HK-2 (cell line): ENCODE results near the gene SIAH1.
A peak's percentile ranks its signal among the peaks of the same experiment; 100 is the strongest.
"Not testable (repeated sequence)": the region's sequence is repeated elsewhere in the genome, so short reads cannot be mapped to it uniquely, and the experiment has no call there.

Experiments used
- DNase-seq: peaks from one replicate; pipeline ENCODE4 v3.0.0-alpha.2; 2018; ENCODE audit not compliant: unreplicated experiment

Gene SIAH1

GRCh38 chr16:48393485-48394354 is 8.5 kb upstream of the SIAH1 start:
- DNase-seq, result no peak

GRCh38 chr16:48392407-48392806 is 7.2 kb upstream of the SIAH1 start:
- no peak for DNase-seq

- no peak for DNase-seq
Observed at GRCh38 chr16:48386559-48387312, 1.5 kb upstream of the SIAH1 start.

GRCh38 chr16:48384520-48385252 is 527 bp downstream of the SIAH1 start:
- DNase-seq, result peak; percentile 52

- DNase-seq, result peak; percentile 24
Observed at GRCh38 chr16:48383877-48384519, 1.2 kb downstream of the SIAH1 start.

GRCh38 chr16:48383009-48383876 is 2.0 kb downstream of the SIAH1 start:
- DNase-seq, result no peak

- DNase-seq, result no peak
Observed at GRCh38 chr16:48382131-48382530, 3.1 kb downstream of the SIAH1 start.

- DNase-seq, result no peak
Observed at GRCh38 chr16:48381201-48381600, 4.0 kb downstream of the SIAH1 start.

GRCh38 chr16:48378836-48379235 is 6.4 kb downstream of the SIAH1 start:
- DNase-seq, result no peak

GRCh38 chr16:48378276-48378675 is 6.9 kb downstream of the SIAH1 start:
- no peak for DNase-seq

- DNase-seq, result not testable (repeated sequence)
Observed at GRCh38 chr16:48377301-48377700, 7.9 kb downstream of the SIAH1 start.

- no peak for DNase-seq
Observed at GRCh38 chr16:48374255-48374654, 11.0 kb downstream of the SIAH1 start.

GRCh38 chr16:48373258-48374029 is 11.8 kb downstream of the SIAH1 start:
- no peak for DNase-seq

GRCh38 chr16:48372744-48373143 is 12.5 kb downstream of the SIAH1 start:
- DNase-seq, result no peak

- DNase-seq, result no peak
Observed at GRCh38 chr16:48371393-48371780, 13.8 kb downstream of the SIAH1 start.

- DNase-seq, result not testable (repeated sequence)
Observed at GRCh38 chr16:48370668-48371392, 14.4 kb downstream of the SIAH1 start.

GRCh38 chr16:48370229-48370628 is 15.0 kb downstream of the SIAH1 start:
- DNase-seq, result no peak

GRCh38 chr16:48369765-48370164 is 15.4 kb downstream of the SIAH1 start:
- DNase-seq, result no peak

- DNase-seq, result no peak
Observed at GRCh38 chr16:48367441-48368049, 17.7 kb downstream of the SIAH1 start.
